Measurements from ENCODE around the gene LYSMD3. TPM values are rescaled to one million over a fixed set of nuclear protein-coding genes. Genes with fewer than 3 reads are reported as not detected.

The LYSMD3 gene
- total RNA-seq, 4 donors from 2014 or later: 10.8 to 21.9 (median 15.0) TPM

GRCh38 chr5:90494043-90494442, 35.3 kb downstream of the LYSMD3 start:
- Histone ChIP-seq H3K4me3 (no peak overlapping the region), H3K27ac (no peak overlapping the region), H3K36me3 (no peaks in the 10 kb centered on the region), H3K27me3 (no peaks in the 10 kb centered on the region), H3K9me3 (no peaks in the 10 kb centered on the region), H3K4me1 (no peaks in the 10 kb centered on the region)
- no peak for DNase-seq
- TF ChIP-seq CTCF (IDR thresholded peaks at IDR 0.05) (no peak), POLR2A (IDR thresholded peaks at IDR 0.05) (no peak)

- no peaks in the 10 kb centered on the region for H3K36me3 ChIP-seq
These were observed 40.6 kb downstream of the LYSMD3 start for GRCh38 chr5:90488791-90489190.

GRCh38 chr5:90484540-90484939, 44.8 kb downstream of the LYSMD3 start:
- no peaks in the 10 kb centered on the region for H3K36me3 ChIP-seq
- TF ChIP-seq CTCF (IDR thresholded peaks at IDR 0.05) (no peak), POLR2A (IDR thresholded peaks at IDR 0.05) (no peak)

More at GRCh38 chr5:90488791-90489190, 40.6 kb downstream of the LYSMD3 start:
- no peak for TF ChIP-seq CTCF (IDR thresholded peaks at IDR 0.05)
- TF ChIP-seq POLR2A (IDR thresholded peaks at IDR 0.05): no peak
- no peaks in the 10 kb centered on the region for H3K27me3 ChIP-seq
- H3K27ac ChIP-seq: no peak overlapping the region
- H3K9me3 ChIP-seq: no peaks in the 10 kb centered on the region
- H3K4me3 ChIP-seq: no peak overlapping the region
- no peak for DNase-seq
- H3K4me1 ChIP-seq: no peaks in the 10 kb centered on the region

GRCh38 chr5:90483206-90483605, 46.2 kb downstream of the LYSMD3 start:
- TF ChIP-seq POLR2A (IDR thresholded peaks at IDR 0.05) (no peak), CTCF (IDR thresholded peaks at IDR 0.05) (no peak)
- Histone ChIP-seq H3K36me3 (no peaks in the 10 kb centered on the region), H3K27ac (no peak overlapping the region), H3K27me3 (no peaks in the 10 kb centered on the region), H3K4me3 (no peak overlapping the region), H3K9me3 (no peaks in the 10 kb centered on the region), H3K4me1 (no peaks in the 10 kb centered on the region)
- DNase-seq: no peak

More at GRCh38 chr5:90484540-90484939, 44.8 kb downstream of the LYSMD3 start:
- no peak overlapping the region for H3K4me3 ChIP-seq
- H3K27me3 ChIP-seq: no peaks in the 10 kb centered on the region
- H3K4me1 ChIP-seq: no peaks in the 10 kb centered on the region
- H3K9me3 ChIP-seq: no peaks in the 10 kb centered on the region
- DNase-seq: no peak
- no peak overlapping the region for H3K27ac ChIP-seq

GRCh38 chr5:90480699-90481098, 48.7 kb downstream of the LYSMD3 start:
- H3K27me3 ChIP-seq: no peaks in the 10 kb centered on the region
- no peak for DNase-seq
- no peaks in the 10 kb centered on the region for H3K36me3 ChIP-seq
- no peak for TF ChIP-seq POLR2A (IDR thresholded peaks at IDR 0.05)
- no peak for TF ChIP-seq CTCF (IDR thresholded peaks at IDR 0.05)
- H3K4me3 ChIP-seq: no peak overlapping the region
- no peaks in the 10 kb centered on the region for H3K4me1 ChIP-seq
- no peaks in the 10 kb centered on the region for H3K9me3 ChIP-seq
- no peak overlapping the region for H3K27ac ChIP-seq

Measured in Peyer's patch (tissue), 4 donors.